Fibroblast of the conjunctiva (primary cell): Measurements from ENCODE around the gene NARS2.
A peak's percentile ranks its signal among the peaks of the same experiment; 100 is the strongest.
"Not testable (repeated sequence)": the region's sequence is repeated elsewhere in the genome, so short reads cannot be mapped to it uniquely, and the experiment has no call there.

Experiments used
- DNase-seq: peaks from one replicate; pipeline ENCODE4 v3.0.0-alpha.2; 2010; ENCODE audit warnings: low read depth

The NARS2 gene

GRCh38 chr11:78576549-78577097 is 2.0 kb upstream of the NARS2 start:
- DNase-seq: no peak

GRCh38 chr11:78575478-78575877 is 814 bp upstream of the NARS2 start:
- DNase-seq: no peak

GRCh38 chr11:78573681-78574080 is 983 bp downstream of the NARS2 start:
- no peak for DNase-seq

GRCh38 chr11:78573271-78573670 is 1.4 kb downstream of the NARS2 start:
- no peak for DNase-seq

- no peak for DNase-seq
These were observed 2.3 kb downstream of the NARS2 start for GRCh38 chr11:78572394-78572793.

- DNase-seq: no peak
These were observed 4.6 kb downstream of the NARS2 start for GRCh38 chr11:78570031-78570430.

GRCh38 chr11:78567209-78567608 is 7.5 kb downstream of the NARS2 start:
- DNase-seq: no peak

- peak; percentile 66 for DNase-seq
These were observed 9.9 kb downstream of the NARS2 start for GRCh38 chr11:78564490-78565467.

- not testable (repeated sequence) for DNase-seq
These were observed 10.6 kb downstream of the NARS2 start for GRCh38 chr11:78564037-78564436.

- not testable (repeated sequence) for DNase-seq
These were observed 11.6 kb downstream of the NARS2 start for GRCh38 chr11:78563090-78563489.

- no peak for DNase-seq
These were observed 12.3 kb downstream of the NARS2 start for GRCh38 chr11:78562398-78562797.

- no peak for DNase-seq
These were observed 13.7 kb downstream of the NARS2 start for GRCh38 chr11:78560826-78561484.

- no peak for DNase-seq
These were observed 14.5 kb downstream of the NARS2 start for GRCh38 chr11:78560153-78560552.

- DNase-seq: no peak
These were observed 17.4 kb downstream of the NARS2 start for GRCh38 chr11:78557236-78557635.

- no peak for DNase-seq
These were observed 19.1 kb downstream of the NARS2 start for GRCh38 chr11:78555592-78555991.

GRCh38 chr11:78552881-78553280 is 21.8 kb downstream of the NARS2 start:
- no peak for DNase-seq

GRCh38 chr11:78552139-78552538 is 22.5 kb downstream of the NARS2 start:
- DNase-seq: not testable (repeated sequence)

GRCh38 chr11:78551066-78551465 is 23.6 kb downstream of the NARS2 start:
- DNase-seq: no peak

- no peak for DNase-seq
These were observed 24.8 kb downstream of the NARS2 start for GRCh38 chr11:78549624-78550409.

GRCh38 chr11:78548911-78549590 is 25.6 kb downstream of the NARS2 start:
- DNase-seq: no peak

GRCh38 chr11:78547931-78548705 is 26.5 kb downstream of the NARS2 start:
- no peak for DNase-seq
